Skeletal muscle tissue (tissue), 4 donors: ENCODE results near the gene SKP1. TPM values are rescaled to one million over a fixed set of nuclear protein-coding genes. Genes with fewer than 3 reads are reported as not detected.

Source experiments
- H3K27ac ChIP-seq: one replicate; pipeline ENCODE4 v1.7.0; 2013; ENCODE audit warnings: mild to moderate bottlenecking, low read depth, low read length, inconsistent platforms
- H3K27me3 ChIP-seq, 3 donors: one replicate each; pipeline ENCODE4 v1.7.0; 2013; ENCODE audit warnings: low read length in 3 of 3; ENCODE audit not compliant: control insufficient read depth in 3 of 3, insufficient read depth in 3 of 3
- H3K36me3 ChIP-seq, 3 donors: one replicate each; pipeline ENCODE4 v1.7.0; 2013; ENCODE audit warnings: low read length in 3 of 3; ENCODE audit not compliant: control insufficient read depth in 3 of 3, insufficient read depth in 3 of 3
- H3K4me1 ChIP-seq, 3 donors: one replicate each; pipeline ENCODE4 v1.7.0; 2013; ENCODE audit warnings: low read length in 3 of 3, mild to moderate bottlenecking in 3 of 3; ENCODE audit not compliant: control insufficient read depth in 3 of 3, insufficient read depth in 3 of 3
- H3K4me3 ChIP-seq, 3 donors: one replicate each; pipeline ENCODE4 v1.7.0; 2013; ENCODE audit warnings: low read length in 3 of 3
- H3K9ac ChIP-seq, 3 donors: one replicate each; pipeline ENCODE4 v1.7.0; 2013; ENCODE audit warnings: low read length in 3 of 3, mild to moderate bottlenecking in 3 of 3, moderate library complexity in 2 of 3, low read depth in 1 of 3
- H3K9me3 ChIP-seq, 3 donors: one replicate each; pipeline ENCODE4 v1.7.0; 2013; ENCODE audit warnings: low read length in 3 of 3; ENCODE audit not compliant: control insufficient read depth in 3 of 3
- total RNA-seq: library from RNA; depleted of rRNA; stranded (reverse); fragments of >200 nt; gene quantifications from one replicate; pipeline ENCODE4 v1.2.3, GENCODE V29; 2014
- donor health status: Osteomylitis.

SKP1 gene
- total RNA-seq, 1 donor from 2014 or later, result 63.7 TPM

- Histone ChIP-seq H3K27me3 (no peaks in the 10 kb centered on the region), H3K9me3 (no peaks in the 10 kb centered on the region), H3K4me3 (no peak overlapping the region), H3K4me1 (peaks cover 19 to 57% (median 39%) of the 10 kb centered on the region in 3 donors), H3K27ac (no peak overlapping the region), H3K36me3 (peaks cover 18 to 28% (median 20%) of the 10 kb centered on the region in 3 donors), H3K9ac (peak overlapping the region in 2 of 3 donors; percentile 6 to 57)
Observed at GRCh38 chr5:134138416-134139376, 38.1 kb downstream of the SKP1 start.

- no peaks in the 10 kb centered on the region for H3K9me3 ChIP-seq
- peaks cover 24 to 61% (median 48%) of the 10 kb centered on the region in 3 donors for H3K4me1 ChIP-seq
- no peak overlapping the region for H3K4me3 ChIP-seq
- peaks cover 11 to 18% (median 15%) of the 10 kb centered on the region in 3 donors for H3K36me3 ChIP-seq
- H3K9ac ChIP-seq, result peak overlapping the region in 1 of 3 donors; percentile 25
- no peaks in the 10 kb centered on the region for H3K27me3 ChIP-seq
- no peak overlapping the region for H3K27ac ChIP-seq
Observed at GRCh38 chr5:134136771-134137170, 40.0 kb downstream of the SKP1 start.

GRCh38 chr5:134136221-134136631 is 40.5 kb downstream of the SKP1 start:
- no peak overlapping the region for H3K4me3 ChIP-seq
- no peak overlapping the region for H3K9ac ChIP-seq
- no peaks in the 10 kb centered on the region for H3K9me3 ChIP-seq
- peaks cover 15 to 21% (median 15%) of the 10 kb centered on the region in 3 donors for H3K36me3 ChIP-seq
- H3K4me1 ChIP-seq, result peaks cover 24 to 57% (median 50%) of the 10 kb centered on the region in 3 donors
- H3K27ac ChIP-seq, result no peak overlapping the region
- no peaks in the 10 kb centered on the region for H3K27me3 ChIP-seq

GRCh38 chr5:134135091-134135655 is 41.6 kb downstream of the SKP1 start:
- no peak overlapping the region for H3K27ac ChIP-seq
- H3K36me3 ChIP-seq, result peaks cover 12 to 22% (median 17%) of the 10 kb centered on the region in 3 donors
- no peaks in the 10 kb centered on the region for H3K27me3 ChIP-seq
- peaks cover 24 to 46% (median 44%) of the 10 kb centered on the region in 3 donors for H3K4me1 ChIP-seq
- H3K9me3 ChIP-seq, result no peaks in the 10 kb centered on the region
- no peak overlapping the region for H3K4me3 ChIP-seq
- no peak overlapping the region for H3K9ac ChIP-seq

- H3K4me3 ChIP-seq, result no peak overlapping the region
- H3K9me3 ChIP-seq, result no peaks in the 10 kb centered on the region
- peaks cover 20 to 35% (median 35%) of the 10 kb centered on the region in 3 donors for H3K4me1 ChIP-seq
- H3K36me3 ChIP-seq, result peaks cover 14 to 28% (median 19%) of the 10 kb centered on the region in 3 donors
- no peaks in the 10 kb centered on the region for H3K27me3 ChIP-seq
- H3K27ac ChIP-seq, result no peak overlapping the region
- no peak overlapping the region for H3K9ac ChIP-seq
Observed at GRCh38 chr5:134133995-134134541, 42.7 kb downstream of the SKP1 start.

GRCh38 chr5:134133188-134133994 is 43.4 kb downstream of the SKP1 start:
- Histone ChIP-seq H3K27ac (no peak overlapping the region), H3K27me3 (no peaks in the 10 kb centered on the region), H3K9me3 (no peaks in the 10 kb centered on the region), H3K9ac (no peak overlapping the region), H3K4me1 (peaks cover 20 to 35% (median 31%) of the 10 kb centered on the region in 3 donors), H3K36me3 (peaks cover 14 to 31% (median 24%) of the 10 kb centered on the region in 3 donors), H3K4me3 (no peak overlapping the region)

GRCh38 chr5:134132372-134133187 is 44.2 kb downstream of the SKP1 start:
- Histone ChIP-seq H3K9me3 (no peaks in the 10 kb centered on the region), H3K4me1 (peaks cover 20 to 37% (median 35%) of the 10 kb centered on the region in 3 donors), H3K36me3 (peaks cover 14 to 31% (median 26%) of the 10 kb centered on the region in 3 donors), H3K27ac (no peak overlapping the region), H3K27me3 (no peaks in the 10 kb centered on the region), H3K9ac (no peak overlapping the region), H3K4me3 (no peak overlapping the region)

GRCh38 chr5:134131578-134132350 is 45.0 kb downstream of the SKP1 start:
- Histone ChIP-seq H3K36me3 (peaks cover 14 to 31% (median 25%) of the 10 kb centered on the region in 3 donors), H3K9me3 (no peaks in the 10 kb centered on the region), H3K4me1 (peaks cover 18 to 42% (median 34%) of the 10 kb centered on the region in 3 donors), H3K27ac (peak overlapping the region; percentile 2), H3K4me3 (no peak overlapping the region), H3K27me3 (no peaks in the 10 kb centered on the region), H3K9ac (peak overlapping the region in 2 of 3 donors; percentile 28 to 43)
